Spleen (tissue), 7 donors: ENCODE data around the gene KLHL28.

Experiments used
- CTCF ChIP-seq, 11 experiments: fragments of 200-600 bp in 7 of 11; fragments of 450-650 bp in 4 of 11; sonication (generic) in 4 of 11; IDR thresholded peaks in 8 of 11; conservative IDR thresholded peaks in 3 of 11; 1 replicate in 7 of 11; 2 replicates in 4 of 11; pipeline versions ENCODE4 v1.4.0 to v1.8.0; 2016 to 2021; ENCODE audit warnings: antibody characterized with exemption in 11 of 11, inconsistent platforms in 4 of 11, mild to moderate bottlenecking in 1 of 11
- POLR2A ChIP-seq, 3 donors: fragments of 450-650 bp; IDR thresholded peaks; one replicate each; pipeline ENCODE4 v1.5.1; 2017; ENCODE audit warnings: antibody characterized with exemption in 3 of 3, mild to moderate bottlenecking in 1 of 3
- donor health status: DM: no; HTN: no; CAD: no; lungs with moderate emphysema.
- donor health status: DM: no; HTN: no; CAD: no.
- donor health status: DM: no; HTN: no; CAD: no.

GRCh38 chr14:44895716-44896115 lies 66.0 kb downstream of the KLHL28 start:
- TF ChIP-seq CTCF (IDR thresholded peaks at IDR 0.05 in 8 of 11, conservative IDR thresholded peaks at IDR 0.05 in 3 of 11) (no peak), POLR2A (IDR thresholded peaks at IDR 0.05) (no peak)
